Ramos (cell line): ENCODE data around the gene LRRC41.

Experiments
- in situ Hi-C: fragments of 300-500 bp; cut with MboI; formaldehyde crosslinking; loops from one replicate; pipeline ENCODE4 v1.14.3; 2022; ENCODE audit warnings: low sequenced_read_pairs; ENCODE audit not compliant: unreplicated experiment

Gene LRRC41

DNA sequence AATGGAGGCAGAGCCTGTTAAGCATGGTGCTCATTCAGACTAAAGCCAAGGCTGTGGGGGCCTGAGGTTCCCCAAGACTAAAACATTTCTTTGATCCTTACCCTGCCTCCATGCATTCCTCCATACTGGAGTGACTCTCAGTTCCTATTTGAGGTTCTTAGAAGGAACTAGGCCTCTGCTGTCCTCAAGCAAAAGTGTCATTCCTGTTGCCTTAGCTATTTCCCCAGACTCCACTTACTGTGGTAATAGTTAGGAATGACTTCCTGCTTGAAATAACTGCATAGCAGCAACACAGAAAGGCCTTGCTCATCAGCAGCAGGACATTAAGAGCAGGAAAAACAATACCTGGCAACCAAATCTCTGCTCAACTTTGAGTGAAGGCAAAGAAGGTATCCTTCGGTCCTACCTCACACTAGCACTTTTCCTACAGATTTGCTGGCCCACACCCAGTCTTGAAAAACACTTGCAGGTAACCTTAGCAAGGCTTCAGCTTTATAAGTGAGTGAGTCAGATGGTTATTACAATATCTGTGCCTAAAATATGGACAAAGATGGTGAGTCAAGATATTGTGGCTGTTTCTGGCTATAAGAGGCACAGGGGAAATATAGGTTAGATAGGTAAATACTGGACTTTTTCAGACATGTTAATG lies 14.8 kb downstream of the LRRC41 start:
- in situ Hi-C loops, result no loop called here

DNA sequence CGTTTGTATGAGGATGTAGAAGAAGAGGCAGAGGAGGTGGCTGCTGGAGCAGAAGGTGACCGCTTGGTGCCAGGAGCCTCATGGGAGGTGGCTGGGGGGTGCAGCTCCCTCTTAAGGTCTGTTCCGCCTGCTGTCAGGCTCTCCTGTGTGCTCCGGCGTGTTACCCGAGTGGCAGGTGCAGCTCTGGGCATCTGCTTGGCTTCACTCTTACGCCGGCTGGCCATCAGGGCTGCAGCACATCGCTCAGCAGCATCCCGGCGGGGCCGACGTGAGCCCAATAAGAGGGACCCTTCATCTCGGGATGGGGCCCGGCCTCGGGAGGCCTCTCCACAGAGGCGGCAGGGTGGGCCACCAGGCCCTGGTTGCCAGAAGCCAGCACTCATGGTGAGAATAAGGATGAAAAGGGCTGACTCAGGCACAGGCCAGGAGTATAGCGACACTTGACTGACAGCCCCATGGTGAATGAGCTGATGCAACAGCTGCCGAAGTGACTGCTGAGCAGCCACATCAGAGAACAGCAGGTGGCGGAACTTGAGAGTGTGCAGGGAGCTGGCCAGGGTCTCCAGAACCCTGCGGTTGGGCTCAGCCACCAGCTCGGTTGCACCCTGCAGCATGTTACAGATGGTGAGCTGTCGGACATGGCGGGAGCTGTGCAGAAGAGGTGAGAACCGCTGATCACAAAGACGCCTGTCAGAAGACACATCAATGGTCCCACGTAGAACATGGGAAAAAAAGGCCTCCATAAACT lies 17.5 kb downstream of the LRRC41 start:
- in situ Hi-C loops, result no loop called here

DNA sequence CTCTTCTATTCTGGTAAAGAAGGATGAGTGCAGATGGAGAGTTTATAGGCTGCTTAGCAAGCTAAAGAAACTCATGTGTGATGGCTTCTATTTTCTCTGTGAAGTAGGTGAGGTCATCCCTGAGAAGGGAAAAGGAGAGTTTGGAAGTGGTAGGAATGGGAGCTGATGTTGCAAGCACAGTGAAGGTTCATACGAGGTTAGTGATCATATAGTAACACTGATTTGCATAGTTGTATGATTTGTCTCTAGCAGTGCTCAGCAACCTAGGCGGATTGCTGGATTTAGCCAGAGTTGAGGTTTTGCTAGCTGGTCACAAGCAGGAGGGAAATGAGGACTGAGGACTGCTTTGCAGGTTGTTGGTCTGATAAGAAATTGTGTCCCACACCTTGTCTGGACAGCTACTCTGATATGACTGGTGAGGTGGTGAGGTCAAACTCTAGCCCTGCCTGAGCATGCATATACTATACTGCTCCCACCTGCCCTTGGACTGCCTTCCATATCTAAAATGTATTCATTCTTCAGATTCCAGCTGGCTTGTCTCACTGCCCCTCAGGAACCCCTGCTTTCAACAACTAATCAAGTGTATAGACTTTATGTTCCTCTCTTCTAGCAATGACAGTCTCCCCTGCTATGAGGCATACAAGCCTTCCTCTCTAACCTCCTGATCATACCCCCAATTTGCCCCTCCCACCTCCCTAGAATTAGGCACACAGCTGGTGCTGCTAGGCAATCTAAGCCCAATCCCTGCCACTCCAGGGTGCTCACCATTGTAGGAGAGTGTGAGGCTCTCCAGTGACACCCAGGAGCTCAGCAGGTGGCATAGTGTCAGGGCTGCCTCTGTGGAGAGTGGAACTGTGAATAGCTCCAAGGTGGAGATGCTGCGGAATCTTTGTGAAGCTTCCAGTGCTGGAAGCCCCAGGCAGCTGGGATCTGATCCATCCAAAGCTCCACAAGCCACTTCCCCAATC lies 18.5 kb downstream of the LRRC41 start:
- in situ Hi-C loops, result no loop called here

- in situ Hi-C loops, result no loop called here
Measured at GRCh38 chr1:46284058-46284457, 19.4 kb downstream of the LRRC41 start.

DNA sequence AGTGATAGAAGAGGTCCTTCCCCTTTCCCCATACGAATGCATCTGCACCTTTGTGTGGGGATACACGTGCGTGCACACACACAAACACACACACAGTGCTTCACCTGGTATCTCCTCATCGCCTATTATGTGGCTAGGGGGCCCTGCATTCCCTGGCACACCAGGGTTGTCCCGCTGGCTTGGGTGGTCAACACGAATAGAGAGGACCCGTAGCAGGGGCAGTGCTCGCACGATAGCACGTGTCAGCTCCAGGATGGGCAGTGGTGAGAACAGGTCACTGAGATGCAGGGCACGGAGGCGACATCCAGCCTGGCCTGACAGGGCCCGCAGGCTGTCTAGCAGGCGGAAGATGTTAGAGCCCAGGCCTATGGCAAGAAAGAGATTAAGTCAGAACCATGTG lies 22.4 kb downstream of the LRRC41 start:
- in situ Hi-C loops, result no loop called here

- in situ Hi-C loops, result no loop called here
Measured at GRCh38 chr1:46280092-46280491, 23.3 kb downstream of the LRRC41 start.

GRCh38 chr1:46278807-46279206 lies 24.6 kb downstream of the LRRC41 start:
- in situ Hi-C loops, result no loop called here

DNA sequence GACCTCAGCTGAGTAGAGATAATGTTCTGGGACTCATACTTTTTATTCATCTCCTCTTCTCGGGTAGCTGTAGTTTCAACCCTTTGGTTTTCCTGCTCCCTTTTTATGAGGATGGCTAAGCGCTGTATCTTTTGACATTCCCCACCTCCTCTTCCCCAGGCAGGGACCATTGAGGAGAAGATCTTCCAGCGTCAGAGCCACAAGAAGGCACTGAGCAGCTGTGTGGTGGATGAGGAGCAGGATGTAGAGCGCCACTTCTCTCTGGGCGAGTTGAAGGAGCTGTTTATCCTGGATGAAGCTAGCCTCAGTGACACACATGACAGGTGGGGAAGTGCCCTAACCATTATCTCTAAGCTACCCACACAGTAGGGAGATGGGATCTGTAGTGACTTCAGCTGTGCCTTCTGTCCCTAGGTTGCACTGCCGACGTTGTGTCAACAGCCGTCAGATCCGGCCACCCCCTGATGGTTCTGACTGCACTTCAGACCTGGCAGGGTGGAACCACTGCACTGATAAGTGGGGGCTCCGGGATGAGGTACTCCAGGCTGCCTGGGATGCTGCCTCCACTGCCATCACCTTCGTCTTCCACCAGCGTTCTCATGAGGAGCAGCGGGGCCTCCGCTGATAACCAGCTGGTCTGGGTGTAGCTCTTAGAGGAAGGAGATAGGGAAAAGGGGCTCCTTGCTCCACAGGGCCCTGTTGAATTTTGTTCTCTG lies 25.6 kb downstream of the LRRC41 start:
- in situ Hi-C loops, result no loop called here

DNA sequence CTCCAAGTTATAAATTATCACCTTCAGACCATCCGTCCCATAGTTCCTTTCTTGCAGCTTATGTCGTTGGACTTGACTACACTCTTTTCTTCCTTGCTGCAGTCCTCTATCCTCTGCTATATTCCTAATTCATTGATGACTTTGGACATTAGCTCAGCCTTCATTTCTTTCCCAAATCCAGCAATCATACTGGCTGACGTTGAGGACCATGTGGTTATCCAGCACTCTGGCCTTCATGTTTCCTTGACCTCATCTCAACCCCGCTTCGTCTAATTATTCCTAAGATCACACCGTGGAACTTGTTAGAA lies 28.4 kb downstream of the LRRC41 start:
- in situ Hi-C loops, result no loop called here

GRCh38 chr1:46274225-46275029 lies 29.0 kb downstream of the LRRC41 start:
- in situ Hi-C loops, result no loop called here

DNA sequence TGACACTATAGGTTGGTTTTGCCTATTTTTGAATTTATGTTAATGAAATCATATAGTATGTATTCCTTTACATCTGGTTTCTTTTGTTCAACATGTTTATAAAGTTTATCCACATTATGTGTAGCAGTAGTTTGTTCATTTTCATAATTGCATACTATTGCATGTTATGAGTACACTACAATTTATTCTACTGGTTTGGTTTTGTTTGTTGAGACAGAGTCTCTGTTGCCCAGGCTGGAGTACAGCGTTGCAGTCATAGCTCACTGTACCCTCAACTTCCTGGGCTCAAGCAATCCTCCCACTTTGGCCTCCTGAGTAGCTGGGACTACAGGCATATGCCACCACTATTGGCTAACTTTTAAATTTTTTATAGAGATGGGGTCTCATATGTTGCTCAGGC lies 34.8 kb downstream of the LRRC41 start:
- in situ Hi-C loops, result no loop called here

GRCh38 chr1:46263146-46263545 lies 40.3 kb downstream of the LRRC41 start:
- in situ Hi-C loops, result no loop called here

- in situ Hi-C loops, result no loop called here
Measured at GRCh38 chr1:46262508-46262907, 40.9 kb downstream of the LRRC41 start.

- in situ Hi-C loops, result no loop called here
Measured at GRCh38 chr1:46256523-46256922, 46.9 kb downstream of the LRRC41 start.

- in situ Hi-C loops, result no loop called here
Measured at GRCh38 chr1:46254668-46255067, 48.7 kb downstream of the LRRC41 start.

DNA sequence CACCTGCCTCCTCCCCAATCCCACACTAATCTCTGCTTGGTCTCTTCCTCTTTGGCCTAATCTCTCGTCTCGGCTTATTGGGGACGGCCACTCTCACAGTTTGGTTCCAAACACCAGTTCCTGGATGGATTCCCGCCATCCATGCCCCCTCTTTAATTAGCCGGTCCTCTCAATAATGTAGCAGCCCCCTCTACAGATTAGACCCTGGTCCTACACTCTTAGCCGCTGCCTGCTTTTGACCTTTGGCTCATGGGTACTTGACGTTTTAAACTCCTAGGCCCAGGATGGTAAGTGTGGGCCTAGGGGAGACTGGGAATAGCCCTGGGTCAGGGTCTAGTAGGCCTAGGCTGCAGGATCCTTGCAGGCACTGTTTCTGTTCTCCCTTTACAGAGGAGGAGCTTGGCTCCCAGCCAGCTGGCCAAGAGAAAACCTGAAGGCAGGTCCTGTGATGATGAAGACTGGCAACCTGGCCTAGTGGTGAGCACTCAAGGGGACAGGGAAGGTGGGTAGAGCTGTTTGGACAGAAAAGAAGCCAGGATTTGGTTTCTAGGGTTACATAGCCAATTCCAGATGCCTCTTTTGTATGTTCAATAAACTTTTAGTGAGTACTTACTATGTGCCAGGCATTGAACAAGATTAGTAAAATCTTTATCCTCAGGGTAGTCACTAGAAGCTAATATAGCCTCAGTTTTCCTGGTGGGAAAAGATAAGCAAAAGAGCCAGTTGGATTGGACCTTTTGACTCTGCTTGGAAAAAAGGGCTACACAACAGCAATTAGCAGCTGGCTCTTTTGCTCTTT lies 55.1 kb downstream of the LRRC41 start:
- in situ Hi-C loops, result no loop called here

GRCh38 chr1:46247436-46248121 lies 55.8 kb downstream of the LRRC41 start, which contains the start of gene RAD54L:
RAD54L (plus strand) TSS chr1:46247763; CDS start chr1:46248406, 643 bp downstream.
- in situ Hi-C loops, result no loop called here
